Measurements from ENCODE around the gene MYB. TPM values are rescaled to one million over a fixed set of nuclear protein-coding genes. Genes with fewer than 3 reads are reported as not detected.
"Not testable (repeated sequence)": the region's sequence is repeated elsewhere in the genome, so short reads cannot be mapped to it uniquely, and the experiment has no call there.

MYB gene
- polyA plus RNA-seq, 1 experiment, result 0.10 TPM

GRCh38 chr6:135147637-135148592 lies 33.2 kb upstream of the MYB start:
- no peak for TF ChIP-seq CTCF (IDR thresholded peaks at IDR 0.05; ENCODE audit: low read depth, low read length)

GRCh38 chr6:135148889-135149288 lies 32.2 kb upstream of the MYB start:
- Histone ChIP-seq H3K4me3 (ENCODE audit: low read depth, low read length) (no peak overlapping the region), H3K27me3 (ENCODE audit: control insufficient read depth, insufficient read depth, low read length) (no peaks in the 10 kb centered on the region), H3K27ac (ENCODE audit: low read depth, low read length) (no peak overlapping the region), H3K9me3 (ENCODE audit: control insufficient read depth, insufficient read depth, low read length) (no peaks in the 10 kb centered on the region)
- ChIA-PET POLR2A (no interaction called here), CTCF (no interaction called here)
- no peak for DNase-seq (ENCODE audit: low read depth, low spot score)
- no peak for TF ChIP-seq CTCF (IDR thresholded peaks at IDR 0.05; ENCODE audit: low read depth, low read length)

More at GRCh38 chr6:135147637-135148592, 33.2 kb upstream of the MYB start:
- Histone ChIP-seq H3K27ac (ENCODE audit: low read depth, low read length) (no peak overlapping the region), H3K27me3 (ENCODE audit: control insufficient read depth, insufficient read depth, low read length) (no peaks in the 10 kb centered on the region), H3K9me3 (ENCODE audit: control insufficient read depth, insufficient read depth, low read length) (no peaks in the 10 kb centered on the region), H3K4me3 (ENCODE audit: low read depth, low read length) (no peak overlapping the region)
- ChIA-PET POLR2A (no interaction called here), CTCF (interaction anchor here (1.4 to 1.5 kb wide), 2 partner anchors 276 to 291 kb away, joined by 3 to 10 read pairs; no protein-coding TSS in a partner anchor)
- DNase-seq (ENCODE audit: low read depth, low spot score), result no peak

GRCh38 chr6:135149376-135149775 lies 31.7 kb upstream of the MYB start:
- no peak overlapping the region for H3K4me3 ChIP-seq (ENCODE audit: low read depth, low read length)
- no peaks in the 10 kb centered on the region for H3K9me3 ChIP-seq (ENCODE audit: control insufficient read depth, insufficient read depth, low read length)
- CTCF ChIA-PET, result no interaction called here
- no peak for DNase-seq (ENCODE audit: low read depth, low spot score)
- H3K27me3 ChIP-seq (ENCODE audit: control insufficient read depth, insufficient read depth, low read length), result no peaks in the 10 kb centered on the region
- H3K27ac ChIP-seq (ENCODE audit: low read depth, low read length), result no peak overlapping the region
- POLR2A ChIA-PET, result no interaction called here
- TF ChIP-seq CTCF (IDR thresholded peaks at IDR 0.05; ENCODE audit: low read depth, low read length), result no peak

GRCh38 chr6:135150481-135150880 lies 30.6 kb upstream of the MYB start:
- POLR2A ChIA-PET; CTCF ChIA-PET; H3K27me3 ChIP-seq (ENCODE audit: control insufficient read depth, insufficient read depth, low read length); H3K4me3 ChIP-seq (ENCODE audit: low read depth, low read length); H3K9me3 ChIP-seq (ENCODE audit: control insufficient read depth, insufficient read depth, low read length); DNase-seq (ENCODE audit: low read depth, low spot score); H3K27ac ChIP-seq (ENCODE audit: low read depth, low read length): not testable (repeated sequence)

- POLR2A ChIA-PET; H3K27ac ChIP-seq (ENCODE audit: low read depth, low read length); H3K27me3 ChIP-seq (ENCODE audit: control insufficient read depth, insufficient read depth, low read length); CTCF ChIA-PET; H3K9me3 ChIP-seq (ENCODE audit: control insufficient read depth, insufficient read depth, low read length); H3K4me3 ChIP-seq (ENCODE audit: low read depth, low read length); DNase-seq (ENCODE audit: low read depth, low spot score): not testable (repeated sequence)
These were observed 27.0 kb upstream of the MYB start for GRCh38 chr6:135154125-135154524.

GRCh38 chr6:135158397-135158796 lies 22.7 kb upstream of the MYB start:
- CTCF ChIA-PET, result interaction anchor here (0.6 to 0.7 kb wide), 2 partner anchors 14 to 26 kb away, joined by 3 to 8 read pairs; no protein-coding TSS in a partner anchor

More at GRCh38 chr6:135158397-135158796, 22.7 kb upstream of the MYB start:
- Histone ChIP-seq H3K4me3 (ENCODE audit: low read depth, low read length) (no peak overlapping the region), H3K27ac (ENCODE audit: low read depth, low read length) (no peak overlapping the region), H3K27me3 (ENCODE audit: control insufficient read depth, insufficient read depth, low read length) (peaks cover 4% of the 10 kb centered on the region), H3K9me3 (ENCODE audit: control insufficient read depth, insufficient read depth, low read length) (no peaks in the 10 kb centered on the region)
- POLR2A ChIA-PET, result interaction anchor here (0.7 kb wide), 1 partner anchor 9 kb away, joined by 3 read pairs; no protein-coding TSS in a partner anchor
- TF ChIP-seq CTCF (IDR thresholded peaks at IDR 0.05; ENCODE audit: low read depth, low read length), result no peak
- DNase-seq (ENCODE audit: low read depth, low spot score), result no peak

Measured in AG04450 (cell line).